ENCODE measurements around the gene MRPL38.

The MRPL38 gene

GRCh38 chr17:75904749-75905521 lies at the start of gene MRPL38:
Gene MRPL38 (minus strand): TSS chr17:75904884. CDS start chr17:75904875, 9 bp downstream.
- peak in 55 of 56 donors; percentile 37 to 97 (median 83) for DNase-seq

DNA sequence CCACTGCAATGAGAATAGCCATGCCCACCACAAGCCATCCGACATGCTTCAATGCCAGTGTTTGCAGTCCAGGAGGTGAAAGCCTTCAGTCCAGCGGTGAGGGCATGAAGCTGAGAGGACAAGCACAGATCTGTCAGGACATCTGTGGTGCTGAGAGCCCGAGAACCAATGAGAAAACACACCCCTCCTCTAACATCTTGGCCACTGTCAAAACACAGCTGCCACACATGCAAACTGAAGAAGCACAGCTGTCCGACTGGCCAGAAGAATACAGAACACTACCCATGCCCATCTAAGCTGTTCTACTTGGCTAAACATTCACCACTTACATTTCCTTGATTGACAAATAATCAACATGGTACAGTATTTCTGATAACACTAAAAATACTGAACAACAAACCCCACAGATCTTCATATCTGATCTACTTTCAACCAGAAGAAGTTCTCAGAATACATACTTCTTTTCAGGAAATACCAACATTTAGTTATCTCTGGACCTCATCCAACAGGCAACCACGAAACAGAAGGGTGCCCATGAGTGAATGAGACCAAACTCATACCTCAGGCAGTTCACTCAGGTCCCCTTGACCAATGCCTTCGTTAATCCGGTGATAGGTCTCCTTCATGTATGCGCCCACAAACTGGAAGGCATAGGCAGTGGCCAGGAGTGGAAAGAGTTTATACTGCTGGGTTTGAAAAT lies 46.3 kb upstream of the MRPL38 start:
- peak in 9 of 56 donors; percentile 1 to 22 (median 4) for DNase-seq

- no peak for DNase-seq
These were observed 45.7 kb upstream of the MRPL38 start for GRCh38 chr17:75950421-75950820.

GRCh38 chr17:75945211-75945610 lies 40.5 kb upstream of the MRPL38 start:
- no peak for DNase-seq

DNA sequence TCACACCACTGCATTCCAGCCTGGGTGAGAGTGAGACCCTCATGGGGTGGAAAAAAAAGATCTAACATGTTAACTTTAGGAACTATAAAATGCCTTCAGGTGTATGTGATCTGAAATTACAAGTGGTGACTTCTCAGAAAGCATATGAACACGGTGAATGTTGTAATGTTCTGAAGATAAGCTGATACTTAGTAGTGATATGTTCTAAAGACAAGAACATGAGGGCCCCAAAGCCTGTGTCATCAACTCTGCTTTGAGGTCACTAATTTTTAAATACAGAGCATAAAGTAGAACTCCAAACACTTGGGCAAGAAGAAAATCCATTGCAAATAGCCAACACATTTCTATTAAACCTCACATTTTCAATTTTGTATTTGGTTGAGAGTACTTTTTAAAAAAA lies 38.8 kb upstream of the MRPL38 start:
- no peak for DNase-seq

- no peak for DNase-seq
These were observed 37.8 kb upstream of the MRPL38 start for GRCh38 chr17:75942473-75942872.

- peak in 1 of 56 donors; percentile 19 for DNase-seq
These were observed 36.7 kb upstream of the MRPL38 start for GRCh38 chr17:75941442-75941819.

DNA sequence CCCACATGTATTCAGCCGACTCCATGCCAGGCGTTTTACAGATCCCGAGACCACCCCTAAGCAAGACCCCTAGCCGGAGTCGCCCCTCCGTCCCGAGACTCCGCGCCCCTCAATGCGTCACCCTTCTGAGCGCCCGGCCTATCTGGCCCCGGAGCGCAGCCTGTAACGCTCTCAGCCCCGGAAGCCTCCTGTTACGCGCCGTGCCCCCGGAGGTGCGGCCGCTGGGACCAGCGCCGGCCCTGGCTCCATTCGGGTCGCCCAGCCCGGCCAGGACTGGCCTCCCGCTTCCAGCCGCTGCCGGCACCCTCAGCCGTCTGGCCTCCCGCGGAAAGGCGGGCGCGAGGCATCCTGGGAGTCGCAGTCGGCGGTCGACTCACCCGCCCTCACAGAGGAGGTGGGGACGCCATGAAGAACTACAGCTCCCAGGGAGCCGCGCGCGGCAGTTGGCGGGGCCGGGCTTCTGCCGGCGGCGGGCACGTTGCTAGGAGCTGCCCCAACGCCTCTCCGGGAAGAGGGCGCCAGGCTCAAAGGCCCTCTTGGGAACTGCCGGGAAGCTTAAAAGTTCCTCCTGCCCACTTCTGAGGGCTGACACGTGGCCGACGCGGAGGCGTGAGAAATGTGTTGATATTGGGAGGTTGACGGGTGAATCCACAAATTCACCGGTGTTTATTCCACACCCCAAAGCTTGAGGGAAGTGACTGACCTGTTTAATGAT lies 36.2 kb upstream of the MRPL38 start, which contains the start of gene FBF1:
Gene FBF1 (minus strand): TSS at position 316 of the 715 bp plus-strand sequence. CDS start 2,893 bp downstream, outside the sequence.
- peak; percentile 56 to 98 (median 93) for DNase-seq

GRCh38 chr17:75937652-75938051 lies 33.0 kb upstream of the MRPL38 start:
- no peak for DNase-seq

DNA sequence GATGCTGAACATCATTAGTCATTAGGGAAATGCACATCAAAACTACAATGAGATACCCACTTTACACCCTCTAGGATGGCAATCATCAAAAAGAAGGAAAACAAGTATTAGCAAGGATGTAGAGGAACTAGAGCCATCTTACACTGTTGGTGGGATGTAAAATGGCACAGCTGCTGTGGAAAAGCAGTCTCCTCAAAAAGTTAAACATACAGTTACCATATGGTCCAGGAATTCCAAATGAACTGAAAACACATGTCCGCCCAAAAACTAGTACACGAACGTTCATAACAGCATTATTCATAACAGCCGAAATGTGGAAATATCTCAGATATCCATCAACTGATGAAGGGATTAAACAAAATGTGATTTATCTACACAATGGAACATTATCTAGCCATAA lies 29.1 kb upstream of the MRPL38 start:
- DNase-seq: no peak

DNA sequence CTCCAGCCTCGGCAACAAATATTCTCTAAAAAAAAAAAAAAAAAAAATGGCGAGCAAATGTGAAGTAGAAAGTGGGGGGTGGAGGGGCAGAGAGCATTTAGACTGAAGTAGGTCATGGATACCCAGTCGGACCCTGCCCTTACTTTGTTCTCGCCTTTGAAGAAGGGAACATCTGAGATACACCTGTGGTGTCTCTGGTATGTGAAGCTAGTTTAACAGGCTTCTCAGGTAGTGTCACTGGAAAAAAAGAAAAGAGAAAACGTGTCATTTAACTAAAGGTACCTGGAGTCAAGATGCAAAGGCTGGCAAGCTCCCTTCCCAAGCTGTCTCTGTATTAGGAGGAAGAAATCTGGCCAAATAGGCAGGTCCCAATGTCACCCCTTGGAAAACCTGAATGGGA lies 28.2 kb upstream of the MRPL38 start:
- no peak for DNase-seq

DNA sequence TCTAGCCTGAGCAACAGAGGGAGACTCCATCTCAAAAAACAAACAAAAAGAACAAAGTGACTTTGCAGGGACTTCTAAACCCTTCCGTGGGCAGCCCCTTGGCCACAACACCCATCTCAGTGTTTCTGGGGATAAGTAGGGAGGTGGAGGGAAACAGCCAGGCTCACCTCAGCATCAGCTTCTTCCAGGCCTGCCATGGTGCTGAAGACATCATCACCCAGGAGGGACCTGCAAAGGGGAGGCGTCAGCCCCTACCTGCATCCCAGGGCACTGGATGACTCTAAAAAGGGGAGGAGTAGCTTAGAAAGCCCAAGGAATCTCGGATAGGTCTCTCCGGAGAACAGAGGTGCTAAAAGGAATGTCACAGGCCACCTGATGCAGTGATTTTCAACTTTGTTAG lies 26.4 kb upstream of the MRPL38 start:
- no peak for DNase-seq

- no peak for DNase-seq
These were observed 22.7 kb upstream of the MRPL38 start for GRCh38 chr17:75927286-75927922.

GRCh38 chr17:75926456-75926855 lies 21.8 kb upstream of the MRPL38 start:
- no peak for DNase-seq

GRCh38 chr17:75925912-75926311 lies 21.2 kb upstream of the MRPL38 start:
- no peak for DNase-seq

- no peak for DNase-seq
These were observed 20.4 kb upstream of the MRPL38 start for GRCh38 chr17:75925103-75925502.

- no peak for DNase-seq
These were observed 18.5 kb upstream of the MRPL38 start for GRCh38 chr17:75922963-75923874.

DNA sequence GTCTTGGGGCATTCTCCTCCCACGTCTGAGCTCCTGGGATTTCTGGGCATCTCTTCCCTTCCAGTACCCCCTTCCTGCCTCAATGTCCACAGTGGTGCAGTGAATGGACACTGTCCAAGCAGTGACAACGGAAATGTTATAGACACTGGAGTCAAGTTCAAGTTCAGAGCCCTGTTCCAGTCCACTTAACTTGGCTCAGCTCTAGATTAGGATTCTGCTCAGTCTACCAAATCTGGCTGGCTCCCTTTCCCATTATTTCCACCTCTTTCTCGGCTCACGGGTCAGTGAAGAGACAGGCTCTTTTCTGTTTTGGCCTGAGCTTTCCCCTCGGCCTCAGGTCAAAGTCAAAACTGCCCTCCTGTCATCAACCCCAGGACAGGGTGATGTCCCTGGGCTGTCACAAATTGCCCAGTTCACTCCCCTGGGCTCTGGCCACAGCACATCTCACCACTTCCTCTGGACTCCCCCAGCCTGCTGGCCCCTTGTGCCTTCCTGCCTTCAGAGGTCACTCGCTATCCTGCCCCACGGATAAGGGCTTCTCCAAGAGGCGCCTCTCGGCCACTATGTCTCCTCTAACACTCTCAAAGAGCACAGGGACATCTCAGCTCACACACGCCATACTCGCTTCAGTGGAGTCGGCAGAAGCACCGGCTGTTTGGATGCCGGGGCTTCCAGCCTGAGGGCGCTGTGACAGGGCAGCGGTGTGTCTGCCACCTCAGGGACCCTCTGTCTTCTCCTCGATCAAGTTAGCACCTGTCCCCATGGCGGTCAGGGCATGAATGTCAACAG lies 17.7 kb upstream of the MRPL38 start:
- DNase-seq: no peak

GRCh38 chr17:75921596-75921995 lies 16.9 kb upstream of the MRPL38 start:
- DNase-seq: no peak
